ENCODE measurements around the gene AFP.

DNA sequence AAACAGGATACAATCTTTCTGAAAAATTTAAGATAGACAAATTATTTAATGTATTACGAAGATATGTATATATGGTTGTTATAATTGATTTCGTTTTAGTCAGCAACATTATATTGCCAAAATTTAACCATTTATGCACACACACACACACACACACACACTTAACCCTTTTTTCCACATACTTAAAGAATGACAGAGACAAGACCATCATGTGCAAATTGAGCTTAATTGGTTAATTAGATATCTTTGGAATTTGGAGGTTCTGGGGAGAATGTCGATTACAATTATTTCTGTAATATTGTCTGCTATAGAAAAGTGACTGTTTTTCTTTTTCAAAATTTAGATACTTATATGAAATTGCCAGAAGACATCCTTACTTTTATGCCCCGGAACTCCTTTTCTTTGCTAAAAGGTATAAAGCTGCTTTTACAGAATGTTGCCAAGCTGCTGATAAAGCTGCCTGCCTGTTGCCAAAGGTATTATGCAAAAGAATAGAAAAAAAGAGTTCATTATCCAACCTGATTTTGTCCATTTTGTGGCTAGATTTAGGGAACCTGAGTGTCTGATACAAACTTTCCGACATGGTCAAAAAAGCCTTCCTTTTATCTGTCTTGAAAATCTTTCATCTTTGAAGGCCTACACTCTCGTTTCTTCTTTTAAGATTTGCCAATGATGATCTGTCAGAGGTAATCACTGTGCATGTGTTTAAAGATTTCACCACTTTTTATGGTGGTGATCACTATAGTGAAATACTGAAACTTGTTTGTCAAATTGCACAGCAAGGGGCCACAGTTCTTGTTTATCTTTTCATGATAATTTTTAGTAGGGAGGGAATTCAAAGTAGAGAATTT lies 26.8 kb upstream of the AFP start:
- TF ChIP-seq POLR2A (IDR thresholded peaks at IDR 0.05; ENCODE audit: low read depth, low read length) (no peak), POLR2AphosphoS5 (IDR thresholded peaks at IDR 0.05; ENCODE audit: low read depth, low read length) (no peak), PAX5 (IDR thresholded peaks at IDR 0.05; ENCODE audit: insufficient read depth, low read length, severe bottlenecking) (no peak), TAF1 (IDR thresholded peaks at IDR 0.05; ENCODE audit: low read depth, low read length) (no peak), POU2F2 (IDR thresholded peaks at IDR 0.05; ENCODE audit: low read depth, low read length) (no peak), SPI1 (IDR thresholded peaks at IDR 0.05; ENCODE audit: low read depth, low read length) (no peak)

Data from GM12891 (cell line).